K562 (cell line): ENCODE measurements around the gene ETV3L. TPM values are rescaled to one million over a fixed set of nuclear protein-coding genes. Genes with fewer than 3 reads are reported as not detected.

Source experiments
- DDX20 ChIP-seq: fragments of 450-650 bp; IDR thresholded peaks from 2 replicates; pipeline ENCODE4 v1.6.1; 2016; ENCODE audit warnings: missing genetic modification characterization, low read depth, mild to moderate bottlenecking, missing compliant biosample characterization, moderate library complexity
- HNRNPLL ChIP-seq: fragments of 200-400 bp; formaldehyde crosslinking; IDR thresholded peaks from 2 replicates; pipeline ENCODE4 v1.6.1; 2017; ENCODE audit warnings: low read length, low read depth, mild to moderate bottlenecking; ENCODE audit not compliant: poor library complexity, severe bottlenecking
- MAFF ChIP-seq: IDR thresholded peaks from 2 replicates; pipeline ENCODE4 v1.6.1; 2012; ENCODE audit warnings: low read length, improper control_type of control experiment
- MAFK ChIP-seq: IDR thresholded peaks from 2 replicates; pipeline ENCODE4 v1.6.1; 2011; ENCODE audit warnings: low read length, improper control_type of control experiment
- MED1 ChIP-seq: sonication (generic); formaldehyde crosslinking; IDR thresholded peaks from 2 replicates; pipeline ENCODE4 v1.8.1; 2023; ENCODE audit warnings: missing genetic modification reagents, borderline replicate concordance
- NEUROD1 ChIP-seq: fragments of 150-350 bp; IDR thresholded peaks from 2 replicates; pipeline ENCODE4 v1.6.1; 2014; ENCODE audit warnings: borderline replicate concordance, low read length, low read depth; ENCODE audit not compliant: partially characterized antibody
- PHB2 ChIP-seq: fragments of 450-650 bp; IDR thresholded peaks from 2 replicates; pipeline ENCODE4 v1.6.1; 2017; ENCODE audit warnings: low read depth
- PTTG1 ChIP-seq: fragments of 450-650 bp; IDR thresholded peaks from 2 replicates; pipeline ENCODE4 v1.6.1; 2016; ENCODE audit warnings: low read depth, mild to moderate bottlenecking, missing genetic modification characterization, missing compliant biosample characterization
- ZNF436 ChIP-seq: fragments of 250-450, 450-650 bp; sonication (Bioruptor Pico); formaldehyde crosslinking; IDR thresholded peaks from 2 replicates; pipeline ENCODE4 v1.7.0; 2020; ENCODE audit warnings: mild to moderate bottlenecking
- polyA plus RNA-seq, 8 experiments: library from polyadenylated mRNA; depleted of rRNA in 4 of 8; stranded (reverse) in 5 of 8; unstranded in 3 of 8; fragments of >200 nt; fragmentation: Nextera tagmentation in 2 of 8; fragmentation: Illumina TruSeq in 1 of 8; extraction: Ambion mirVana in 2 of 8; extraction: Trizol in 1 of 8; gene quantifications; 2 replicates each; pipeline versions ENCODE4 v1.2.1 to v1.2.3, GENCODE V29; 2011 to 2014; ENCODE audit warnings: inconsistent platforms in 1 of 8, missing spikeins in 1 of 8
- total RNA-seq, 7 experiments: library from RNA; depleted of rRNA in 6 of 7; stranded (reverse); fragments of >200 nt in 6 of 7; fragmentation: Illumina TruSeq in 2 of 7; extraction: Trizol in 2 of 7; gene quantifications; 2 replicates each; pipeline versions ENCODE4 v1.2.1 to v1.2.3, GENCODE V29; 2011 to 2021; ENCODE audit warnings: low replicate concordance in 1 of 7
- TF ChIP-seq, protein P1 (sequence below): fragments of 450-650 bp; IDR thresholded peaks from 2 replicates; pipeline ENCODE4 v1.6.1; 2016; ENCODE audit warnings: mild to moderate bottlenecking, moderate library complexity
- TF ChIP-seq, protein P2 (sequence below): fragments of 450-650 bp; formaldehyde crosslinking; IDR thresholded peaks from 2 replicates; pipeline ENCODE4 v1.4.0; 2020; ENCODE audit warnings: mild to moderate bottlenecking, mixed read lengths

The ETV3L gene
- total and polyA plus RNA-seq, 9 of the 15 experiments (the other 6 are each of a cell fraction or from before 2014, with no cell fraction given) = not detected

DNA sequence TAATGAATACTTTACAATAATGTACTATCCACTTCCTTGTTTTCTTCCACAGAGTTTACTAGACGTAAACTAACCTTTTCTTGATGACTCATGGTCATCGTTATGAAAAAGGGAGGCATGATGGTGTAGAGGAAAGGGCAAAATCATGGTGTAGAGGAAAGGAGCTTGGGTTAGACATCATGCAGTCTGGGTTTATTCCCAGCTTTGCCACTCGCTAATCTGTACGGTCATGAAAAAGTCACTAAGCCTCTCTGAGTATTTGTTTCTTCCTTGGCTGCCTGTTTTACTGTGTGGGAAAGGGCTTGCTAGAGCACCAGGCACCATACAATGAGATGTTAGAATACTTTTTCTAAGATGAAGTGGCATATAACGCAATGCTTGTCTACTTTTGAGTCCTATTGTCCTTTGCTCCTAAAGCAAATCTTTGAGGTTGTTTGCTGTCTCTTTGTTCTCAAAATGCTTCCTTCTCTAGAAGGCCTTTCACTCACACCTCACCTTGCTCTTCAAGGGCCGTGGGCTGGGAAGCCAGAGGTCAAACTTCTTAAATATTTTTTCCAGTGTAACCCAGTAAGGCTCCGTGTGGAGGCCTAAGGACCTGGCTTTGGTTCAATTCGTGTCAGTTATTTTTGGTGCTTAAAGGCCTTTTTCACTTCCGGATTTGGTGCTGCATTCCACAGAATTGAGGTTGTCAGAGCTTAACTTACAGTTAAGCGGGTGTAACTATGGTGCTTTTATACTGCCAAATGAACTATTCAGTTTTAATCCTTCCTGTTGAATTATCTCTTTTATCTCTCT, 48.5 kb upstream of the ETV3L start (continued):
- TF ChIP-seq, protein P1, sequence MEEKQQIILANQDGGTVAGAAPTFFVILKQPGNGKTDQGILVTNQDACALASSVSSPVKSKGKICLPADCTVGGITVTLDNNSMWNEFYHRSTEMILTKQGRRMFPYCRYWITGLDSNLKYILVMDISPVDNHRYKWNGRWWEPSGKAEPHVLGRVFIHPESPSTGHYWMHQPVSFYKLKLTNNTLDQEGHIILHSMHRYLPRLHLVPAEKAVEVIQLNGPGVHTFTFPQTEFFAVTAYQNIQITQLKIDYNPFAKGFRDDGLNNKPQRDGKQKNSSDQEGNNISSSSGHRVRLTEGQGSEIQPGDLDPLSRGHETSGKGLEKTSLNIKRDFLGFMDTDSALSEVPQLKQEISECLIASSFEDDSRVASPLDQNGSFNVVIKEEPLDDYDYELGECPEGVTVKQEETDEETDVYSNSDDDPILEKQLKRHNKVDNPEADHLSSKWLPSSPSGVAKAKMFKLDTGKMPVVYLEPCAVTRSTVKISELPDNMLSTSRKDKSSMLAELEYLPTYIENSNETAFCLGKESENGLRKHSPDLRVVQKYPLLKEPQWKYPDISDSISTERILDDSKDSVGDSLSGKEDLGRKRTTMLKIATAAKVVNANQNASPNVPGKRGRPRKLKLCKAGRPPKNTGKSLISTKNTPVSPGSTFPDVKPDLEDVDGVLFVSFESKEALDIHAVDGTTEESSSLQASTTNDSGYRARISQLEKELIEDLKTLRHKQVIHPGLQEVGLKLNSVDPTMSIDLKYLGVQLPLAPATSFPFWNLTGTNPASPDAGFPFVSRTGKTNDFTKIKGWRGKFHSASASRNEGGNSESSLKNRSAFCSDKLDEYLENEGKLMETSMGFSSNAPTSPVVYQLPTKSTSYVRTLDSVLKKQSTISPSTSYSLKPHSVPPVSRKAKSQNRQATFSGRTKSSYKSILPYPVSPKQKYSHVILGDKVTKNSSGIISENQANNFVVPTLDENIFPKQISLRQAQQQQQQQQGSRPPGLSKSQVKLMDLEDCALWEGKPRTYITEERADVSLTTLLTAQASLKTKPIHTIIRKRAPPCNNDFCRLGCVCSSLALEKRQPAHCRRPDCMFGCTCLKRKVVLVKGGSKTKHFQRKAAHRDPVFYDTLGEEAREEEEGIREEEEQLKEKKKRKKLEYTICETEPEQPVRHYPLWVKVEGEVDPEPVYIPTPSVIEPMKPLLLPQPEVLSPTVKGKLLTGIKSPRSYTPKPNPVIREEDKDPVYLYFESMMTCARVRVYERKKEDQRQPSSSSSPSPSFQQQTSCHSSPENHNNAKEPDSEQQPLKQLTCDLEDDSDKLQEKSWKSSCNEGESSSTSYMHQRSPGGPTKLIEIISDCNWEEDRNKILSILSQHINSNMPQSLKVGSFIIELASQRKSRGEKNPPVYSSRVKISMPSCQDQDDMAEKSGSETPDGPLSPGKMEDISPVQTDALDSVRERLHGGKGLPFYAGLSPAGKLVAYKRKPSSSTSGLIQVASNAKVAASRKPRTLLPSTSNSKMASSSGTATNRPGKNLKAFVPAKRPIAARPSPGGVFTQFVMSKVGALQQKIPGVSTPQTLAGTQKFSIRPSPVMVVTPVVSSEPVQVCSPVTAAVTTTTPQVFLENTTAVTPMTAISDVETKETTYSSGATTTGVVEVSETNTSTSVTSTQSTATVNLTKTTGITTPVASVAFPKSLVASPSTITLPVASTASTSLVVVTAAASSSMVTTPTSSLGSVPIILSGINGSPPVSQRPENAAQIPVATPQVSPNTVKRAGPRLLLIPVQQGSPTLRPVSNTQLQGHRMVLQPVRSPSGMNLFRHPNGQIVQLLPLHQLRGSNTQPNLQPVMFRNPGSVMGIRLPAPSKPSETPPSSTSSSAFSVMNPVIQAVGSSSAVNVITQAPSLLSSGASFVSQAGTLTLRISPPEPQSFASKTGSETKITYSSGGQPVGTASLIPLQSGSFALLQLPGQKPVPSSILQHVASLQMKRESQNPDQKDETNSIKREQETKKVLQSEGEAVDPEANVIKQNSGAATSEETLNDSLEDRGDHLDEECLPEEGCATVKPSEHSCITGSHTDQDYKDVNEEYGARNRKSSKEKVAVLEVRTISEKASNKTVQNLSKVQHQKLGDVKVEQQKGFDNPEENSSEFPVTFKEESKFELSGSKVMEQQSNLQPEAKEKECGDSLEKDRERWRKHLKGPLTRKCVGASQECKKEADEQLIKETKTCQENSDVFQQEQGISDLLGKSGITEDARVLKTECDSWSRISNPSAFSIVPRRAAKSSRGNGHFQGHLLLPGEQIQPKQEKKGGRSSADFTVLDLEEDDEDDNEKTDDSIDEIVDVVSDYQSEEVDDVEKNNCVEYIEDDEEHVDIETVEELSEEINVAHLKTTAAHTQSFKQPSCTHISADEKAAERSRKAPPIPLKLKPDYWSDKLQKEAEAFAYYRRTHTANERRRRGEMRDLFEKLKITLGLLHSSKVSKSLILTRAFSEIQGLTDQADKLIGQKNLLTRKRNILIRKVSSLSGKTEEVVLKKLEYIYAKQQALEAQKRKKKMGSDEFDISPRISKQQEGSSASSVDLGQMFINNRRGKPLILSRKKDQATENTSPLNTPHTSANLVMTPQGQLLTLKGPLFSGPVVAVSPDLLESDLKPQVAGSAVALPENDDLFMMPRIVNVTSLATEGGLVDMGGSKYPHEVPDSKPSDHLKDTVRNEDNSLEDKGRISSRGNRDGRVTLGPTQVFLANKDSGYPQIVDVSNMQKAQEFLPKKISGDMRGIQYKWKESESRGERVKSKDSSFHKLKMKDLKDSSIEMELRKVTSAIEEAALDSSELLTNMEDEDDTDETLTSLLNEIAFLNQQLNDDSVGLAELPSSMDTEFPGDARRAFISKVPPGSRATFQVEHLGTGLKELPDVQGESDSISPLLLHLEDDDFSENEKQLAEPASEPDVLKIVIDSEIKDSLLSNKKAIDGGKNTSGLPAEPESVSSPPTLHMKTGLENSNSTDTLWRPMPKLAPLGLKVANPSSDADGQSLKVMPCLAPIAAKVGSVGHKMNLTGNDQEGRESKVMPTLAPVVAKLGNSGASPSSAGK = no peak; the same call in 1 of the 2 replicates
- TF ChIP-seq PHB2 (no peak), PTTG1 (tag) (peak; percentile 17; the same call in 1 of the 2 replicates), NEUROD1 (no peak), MAFF (peak; percentile 63; the same call in 1 of the 2 replicates), MAFK (0 out of 2 replicates have a peak, but pooled peaks have one; percentile 13), DDX20 (no peak), ZNF436 (CRISPR knock-in tag) (no peak), HNRNPLL (no peak), MED1 (CRISPR knock-in tag) (no peak)
- TF ChIP-seq, protein P2, sequence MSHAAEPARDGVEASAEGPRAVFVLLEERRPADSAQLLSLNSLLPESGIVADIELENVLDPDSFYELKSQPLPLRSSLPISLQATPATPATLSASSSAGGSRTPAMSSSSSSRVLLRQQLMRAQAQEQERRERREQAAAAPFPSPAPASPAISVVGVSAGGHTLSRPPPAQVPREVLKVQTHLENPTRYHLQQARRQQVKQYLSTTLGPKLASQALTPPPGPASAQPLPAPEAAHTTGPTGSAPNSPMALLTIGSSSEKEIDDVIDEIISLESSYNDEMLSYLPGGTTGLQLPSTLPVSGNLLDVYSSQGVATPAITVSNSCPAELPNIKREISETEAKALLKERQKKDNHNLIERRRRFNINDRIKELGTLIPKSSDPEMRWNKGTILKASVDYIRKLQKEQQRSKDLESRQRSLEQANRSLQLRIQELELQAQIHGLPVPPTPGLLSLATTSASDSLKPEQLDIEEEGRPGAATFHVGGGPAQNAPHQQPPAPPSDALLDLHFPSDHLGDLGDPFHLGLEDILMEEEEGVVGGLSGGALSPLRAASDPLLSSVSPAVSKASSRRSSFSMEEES (CRISPR knock-in tag) = no peak
